HepG2 (cell line): ENCODE data around the gene SKIL.

ENCODE experiments used
- CBX5 ChIP-seq: sonication (generic); formaldehyde crosslinking; IDR thresholded peaks from 2 replicates; pipeline ENCODE4 v1.4.0; 2020; ENCODE audit warnings: missing genetic modification reagents, borderline replicate concordance
- CTCF ChIP-seq: sonication (generic); formaldehyde crosslinking; IDR thresholded peaks from 2 replicates; pipeline ENCODE4 v1.5.0; 2020; ENCODE audit warnings: mild to moderate bottlenecking, missing genetic modification reagents, moderate library complexity
- KAT2B ChIP-seq: fragments of 150-350 bp; IDR thresholded peaks from 2 replicates; pipeline ENCODE4 v1.6.1; 2014; ENCODE audit warnings: low read depth, low read length, borderline replicate concordance
- KLF11 ChIP-seq: IDR thresholded peaks from 2 replicates; pipeline ENCODE4 v1.6.1; 2016; ENCODE audit warnings: missing compliant biosample characterization
- MEIS2 ChIP-seq: sonication (generic); formaldehyde crosslinking; IDR thresholded peaks from 2 replicates; pipeline ENCODE4 v1.9.0; 2021; ENCODE audit warnings: mild to moderate bottlenecking, missing genetic modification reagents
- NFIC ChIP-seq: IDR thresholded peaks from 2 replicates; pipeline ENCODE4 v1.6.1; 2012; ENCODE audit warnings: mild to moderate bottlenecking, low read length, inconsistent platforms
- NR2F1 ChIP-seq, 2 experiments: fragments of 450-650 bp in 1 of 2; formaldehyde crosslinking in 1 of 2; IDR thresholded peaks; 2 replicates each; pipeline versions ENCODE4 v1.5.0 to v1.6.1; 2016 to 2020; ENCODE audit warnings: mild to moderate bottlenecking in 1 of 2, missing compliant biosample characterization in 1 of 2, missing genetic modification reagents in 1 of 2, moderate library complexity in 1 of 2
- POLR2A ChIP-seq, 2 experiments: IDR thresholded peaks; 2 replicates each; pipeline ENCODE4 v1.6.1; 2011; ENCODE audit warnings: low read depth in 2 of 2, low read length in 2 of 2, mild to moderate bottlenecking in 1 of 2, moderate library complexity in 1 of 2; ENCODE audit not compliant: insufficient read depth in 1 of 2
- SETDB1 ChIP-seq: sonication (generic); formaldehyde crosslinking; IDR thresholded peaks from 2 replicates; pipeline ENCODE4 v1.5.1; 2020; ENCODE audit warnings: missing genetic modification reagents, mild to moderate bottlenecking, borderline replicate concordance
- YEATS4 ChIP-seq: sonication (generic); formaldehyde crosslinking; IDR thresholded peaks from 2 replicates; pipeline ENCODE4 v1.4.0; 2020; ENCODE audit warnings: missing genetic modification reagents, borderline replicate concordance
- ZNF274 ChIP-seq: sonication (generic); formaldehyde crosslinking; IDR thresholded peaks from 2 replicates; pipeline ENCODE4 v1.5.1; 2020; ENCODE audit warnings: mild to moderate bottlenecking, missing genetic modification reagents

- TF ChIP-seq NR2F1 (CRISPR knock-in tag; IDR thresholded peaks at IDR 0.05) (no peak), KAT2B (no peak), CBX5 (CRISPR knock-in tag) (no peak), MEIS2 (CRISPR knock-in tag) (no peak), YEATS4 (CRISPR knock-in tag) (no peak), NFIC (no peak), KLF11 (CRISPR knock-in tag) (no peak), ZNF274 (no peak), CTCF (peak; percentile 55), POLR2A (IDR thresholded peaks at IDR 0.05; ENCODE audit: insufficient read depth in 1 of 2, low read depth in 2 of 2, low read length in 2 of 2) (no peak), SETDB1 (CRISPR knock-in tag) (no peak)
Observed at GRCh38 chr3:170410428-170411029, 53.0 kb downstream of the SKIL start.
